HepG2 (cell line): ENCODE data around the gene L3MBTL4. TPM values are rescaled to one million over a fixed set of nuclear protein-coding genes. Genes with fewer than 3 reads are reported as not detected.

ENCODE experiments used
- CHD4 ChIP-seq: fragments of 200-600 bp; sonication (generic); IDR thresholded peaks from 2 replicates; pipeline ENCODE4 v1.7.0; 2017; ENCODE audit warnings: mild to moderate bottlenecking, low read length, borderline replicate concordance
- DRAP1 ChIP-seq: IDR thresholded peaks from 2 replicates; pipeline ENCODE4 v1.6.1; 2016; ENCODE audit warnings: missing genetic modification reagents, missing compliant biosample characterization
- ELF3 ChIP-seq: IDR thresholded peaks from 2 replicates; pipeline ENCODE4 v1.6.1; 2016; ENCODE audit warnings: missing genetic modification reagents, missing compliant biosample characterization
- FOSL2 ChIP-seq: sonication (generic); formaldehyde crosslinking; IDR thresholded peaks from 2 replicates; pipeline ENCODE4 v1.4.0; 2020; ENCODE audit warnings: missing genetic modification reagents
- FUBP1 ChIP-seq: sonication (generic); formaldehyde crosslinking; IDR thresholded peaks from 2 replicates; pipeline ENCODE4 v1.5.1; 2020; ENCODE audit warnings: missing genetic modification reagents, mild to moderate bottlenecking, borderline replicate concordance
- GZF1 ChIP-seq: sonication (generic); formaldehyde crosslinking; IDR thresholded peaks from 2 replicates; pipeline ENCODE4 v1.5.1; 2020; ENCODE audit warnings: mild to moderate bottlenecking, missing genetic modification reagents
- HIVEP1 ChIP-seq: sonication (generic); formaldehyde crosslinking; IDR thresholded peaks from 2 replicates; pipeline ENCODE4 v1.4.0; 2020; ENCODE audit warnings: mild to moderate bottlenecking, missing genetic modification reagents
- LCORL ChIP-seq, 2 experiments: fragments of 450-650 bp in 1 of 2; sonication (generic) in 1 of 2; formaldehyde crosslinking in 1 of 2; IDR thresholded peaks; 2 replicates each; pipeline versions ENCODE4 v1.5.0 to v1.6.1; 2017 to 2020; ENCODE audit warnings: antibody characterized with exemption in 1 of 2, missing genetic modification reagents in 1 of 2
- MAFG ChIP-seq: sonication (generic); formaldehyde crosslinking; IDR thresholded peaks from 2 replicates; pipeline ENCODE4 v1.5.1; 2020; ENCODE audit warnings: mild to moderate bottlenecking, missing genetic modification reagents
- NFRKB ChIP-seq: fragments of 450-650 bp; IDR thresholded peaks from 2 replicates; pipeline ENCODE4 v1.6.1; 2017
- SNAPC5 ChIP-seq: sonication (generic); formaldehyde crosslinking; IDR thresholded peaks from 2 replicates; pipeline ENCODE4 v1.8.1; 2023; ENCODE audit warnings: mild to moderate bottlenecking, missing genetic modification reagents, borderline replicate concordance
- TCF7 ChIP-seq: sonication (generic); IDR thresholded peaks from 2 replicates; pipeline ENCODE4 v1.6.1; 2016; ENCODE audit warnings: antibody characterized with exemption, low read depth
- TFE3 ChIP-seq: IDR thresholded peaks from 2 replicates; pipeline ENCODE4 v1.6.1; 2016
- ZBTB20 ChIP-seq: sonication (generic); formaldehyde crosslinking; IDR thresholded peaks from 2 replicates; pipeline ENCODE4 v1.8.1; 2023; ENCODE audit warnings: missing genetic modification reagents, low read depth, mild to moderate bottlenecking, borderline replicate concordance
- ZBTB26 ChIP-seq: IDR thresholded peaks from 2 replicates; pipeline ENCODE4 v1.6.1; 2016; ENCODE audit warnings: missing compliant biosample characterization, missing genetic modification reagents, borderline replicate concordance
- ZNF761 ChIP-seq: sonication (generic); formaldehyde crosslinking; conservative IDR thresholded peaks from 2 replicates; pipeline ENCODE4 v1.4.0; 2020; ENCODE audit warnings: mild to moderate bottlenecking, missing genetic modification reagents
- ZNF800 ChIP-seq: sonication (generic); formaldehyde crosslinking; IDR thresholded peaks from 2 replicates; pipeline ENCODE4 v1.4.0; 2020; ENCODE audit warnings: missing genetic modification reagents
- ZSCAN5A ChIP-seq: sonication (generic); formaldehyde crosslinking; IDR thresholded peaks from 2 replicates; pipeline ENCODE4 v1.8.0; 2022; ENCODE audit warnings: mild to moderate bottlenecking, missing genetic modification reagents, borderline replicate concordance
- polyA plus RNA-seq, 8 experiments: library from polyadenylated mRNA; depleted of rRNA in 3 of 8; stranded (reverse) in 7 of 8; unstranded in 1 of 8; fragments of >200 nt; fragmentation: Illumina TruSeq in 4 of 8; extraction: Trizol in 4 of 8; gene quantifications; 2 replicates each; pipeline versions ENCODE4 v1.2.1 to v1.2.3, GENCODE V29; 2011 to 2016; ENCODE audit warnings: low read depth in 4 of 8, missing spikeins in 1 of 8, mixed read lengths in 1 of 8; ENCODE audit not compliant: insufficient read depth in 1 of 8
- total RNA-seq, 5 experiments: library from RNA; depleted of rRNA; stranded (reverse); fragments of >200 nt; fragmentation: Illumina TruSeq; extraction: Trizol; gene quantifications; 2 replicates each; pipeline ENCODE4 v1.2.3, GENCODE V29; 2016; ENCODE audit warnings: low read depth in 1 of 5

The L3MBTL4 gene
- total and polyA plus RNA-seq, 2 of the 13 experiments (the other 11 are each of a cell fraction or from before 2014, with no cell fraction given): 10.8 to 13.3 TPM

- TF ChIP-seq ZNF800 (0 out of 2 replicates have a peak, but pooled peaks have one; percentile 38), DRAP1 (CRISPR knock-in tag) (peak; percentile 41; the same call in 1 of the 2 replicates), NFRKB (no peak), ZNF761 (CRISPR knock-in tag) (0 out of 2 replicates have a peak, but pooled peaks have one; percentile 24), TCF7 (peak; percentile 50; the same call in 1 of the 2 replicates), FOSL2 (peak; percentile 68), MAFG (CRISPR knock-in tag) (no peak), ZSCAN5A (CRISPR knock-in tag) (no peak), TFE3 (CRISPR knock-in tag) (0 out of 2 replicates have a peak, but pooled peaks have one; percentile 35), ELF3 (CRISPR knock-in tag) (peak; percentile 75; the same call in 1 of the 2 replicates), GZF1 (CRISPR knock-in tag) (no peak), ZBTB20 (peak; percentile 31; the same call in 1 of the 2 replicates), CHD4 (no peak), ZBTB26 (0 out of 2 replicates have a peak, but pooled peaks have one; percentile 19), HIVEP1 (CRISPR knock-in tag) (0 out of 2 replicates have a peak, but pooled peaks have one; percentile 54), LCORL (IDR thresholded peaks at IDR 0.05) (no peak), LCORL (CRISPR knock-in tag; IDR thresholded peaks at IDR 0.05) (peak; percentile 78), FUBP1 (CRISPR knock-in tag) (no peak), SNAPC5 (CRISPR knock-in tag) (no peak)
Observed at GRCh38 chr18:5969989-5970403, 444.7 kb downstream of the L3MBTL4 start (continued).
